ENCODE data around the gene ZCCHC17.

DNA sequence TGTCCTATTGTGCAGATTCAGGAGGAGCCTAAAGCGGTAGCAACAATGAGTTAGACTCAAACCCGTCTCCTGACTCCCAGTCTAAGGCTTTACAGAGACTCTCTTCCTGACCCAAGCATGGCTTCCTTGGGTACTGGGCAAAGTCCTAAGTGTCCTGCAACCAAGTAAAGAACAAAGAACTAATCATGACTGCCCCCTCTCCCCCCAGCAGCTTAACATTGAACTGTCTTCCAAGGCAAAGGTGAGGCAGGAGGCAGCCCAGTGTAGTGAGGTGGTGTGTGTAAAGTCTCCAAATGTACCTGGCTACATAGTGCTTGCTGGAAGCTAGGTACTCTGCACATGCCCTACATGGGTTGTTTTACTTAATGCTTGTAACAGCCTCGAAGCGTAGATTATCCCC, 73.7 kb downstream of the ZCCHC17 start:
- TF ChIP-seq, protein P1, sequence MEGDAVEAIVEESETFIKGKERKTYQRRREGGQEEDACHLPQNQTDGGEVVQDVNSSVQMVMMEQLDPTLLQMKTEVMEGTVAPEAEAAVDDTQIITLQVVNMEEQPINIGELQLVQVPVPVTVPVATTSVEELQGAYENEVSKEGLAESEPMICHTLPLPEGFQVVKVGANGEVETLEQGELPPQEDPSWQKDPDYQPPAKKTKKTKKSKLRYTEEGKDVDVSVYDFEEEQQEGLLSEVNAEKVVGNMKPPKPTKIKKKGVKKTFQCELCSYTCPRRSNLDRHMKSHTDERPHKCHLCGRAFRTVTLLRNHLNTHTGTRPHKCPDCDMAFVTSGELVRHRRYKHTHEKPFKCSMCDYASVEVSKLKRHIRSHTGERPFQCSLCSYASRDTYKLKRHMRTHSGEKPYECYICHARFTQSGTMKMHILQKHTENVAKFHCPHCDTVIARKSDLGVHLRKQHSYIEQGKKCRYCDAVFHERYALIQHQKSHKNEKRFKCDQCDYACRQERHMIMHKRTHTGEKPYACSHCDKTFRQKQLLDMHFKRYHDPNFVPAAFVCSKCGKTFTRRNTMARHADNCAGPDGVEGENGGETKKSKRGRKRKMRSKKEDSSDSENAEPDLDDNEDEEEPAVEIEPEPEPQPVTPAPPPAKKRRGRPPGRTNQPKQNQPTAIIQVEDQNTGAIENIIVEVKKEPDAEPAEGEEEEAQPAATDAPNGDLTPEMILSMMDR (conservative IDR thresholded peaks at IDR 0.05; ENCODE audit: low read depth, low read length), result no peak
- no peak for TF ChIP-seq EZH2 (IDR thresholded peaks at IDR 0.05; ENCODE audit: borderline replicate concordance, low read depth, low read length, poor library complexity, severe bottlenecking)
